HG03060 (cell line): ENCODE data around the gene PPIL1.

Experiments used
- ATAC-seq: cut with Tn5 transposase; IDR thresholded peaks from one replicate; pipeline ENCODE4 v1.9.1; 2021; ENCODE audit warnings: low read depth, moderate number of reproducible peaks; ENCODE audit not compliant: unreplicated experiment

PPIL1 gene

DNA sequence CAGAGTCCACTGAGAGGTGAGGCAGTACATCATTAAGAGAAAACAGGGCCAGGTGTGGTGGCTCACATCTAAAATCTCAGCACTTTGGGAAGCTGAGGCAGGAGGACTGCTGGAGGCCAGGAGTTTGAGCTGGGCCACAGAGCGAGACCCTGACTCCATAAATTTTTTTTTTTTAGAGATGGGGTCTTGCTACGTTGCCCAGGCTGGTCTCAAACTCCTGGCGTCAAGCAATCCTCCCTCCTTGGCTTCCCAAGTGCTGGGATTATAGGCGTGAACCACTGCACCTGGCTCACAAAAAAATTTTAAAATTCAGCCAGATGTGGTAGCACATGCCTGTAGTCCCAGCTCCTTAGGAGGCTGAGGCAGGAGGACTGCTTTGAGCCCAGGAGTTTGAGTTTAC, 17.3 kb downstream of the PPIL1 start:
- ATAC-seq = no peak

DNA sequence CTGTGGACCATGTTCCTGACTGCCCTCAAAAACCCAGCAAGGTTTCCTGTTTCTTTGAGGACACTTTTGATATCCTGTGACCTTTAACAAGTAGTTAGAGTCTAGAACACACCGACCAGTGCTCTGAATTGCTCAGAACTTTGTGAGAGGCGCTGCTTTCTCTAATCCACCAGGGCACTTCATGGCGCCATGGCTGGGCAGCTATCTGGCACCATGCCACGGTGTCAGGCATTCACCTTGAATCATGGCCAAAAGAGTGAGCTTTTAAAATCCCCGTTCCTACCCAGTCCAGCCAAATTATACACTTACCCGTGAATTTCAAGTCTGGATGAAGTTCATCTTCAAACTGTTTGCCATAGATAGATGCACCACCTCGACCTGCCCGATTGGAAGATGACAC, 18.3 kb downstream of the PPIL1 start:
- no peak for ATAC-seq

DNA sequence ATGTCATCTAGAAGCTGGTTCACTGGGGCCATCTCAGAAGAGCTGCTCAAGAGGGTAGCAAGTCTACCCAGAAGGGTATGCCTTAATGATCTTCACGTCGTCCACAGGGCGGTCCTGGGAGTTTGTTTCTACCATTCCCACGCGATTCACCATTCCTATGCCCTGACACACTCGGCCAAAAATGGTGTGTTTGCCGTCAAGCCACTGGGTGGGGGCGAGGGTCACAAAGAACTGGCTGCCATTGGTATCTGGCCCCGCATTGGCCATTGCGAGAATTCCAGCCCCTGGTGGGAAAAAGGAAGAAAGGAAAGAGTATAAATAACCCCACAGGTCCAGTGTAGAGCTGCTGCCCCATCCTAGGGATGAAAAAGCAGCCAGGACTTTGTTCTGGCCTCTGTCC, 18.9 kb downstream of the PPIL1 start:
- no peak for ATAC-seq

DNA sequence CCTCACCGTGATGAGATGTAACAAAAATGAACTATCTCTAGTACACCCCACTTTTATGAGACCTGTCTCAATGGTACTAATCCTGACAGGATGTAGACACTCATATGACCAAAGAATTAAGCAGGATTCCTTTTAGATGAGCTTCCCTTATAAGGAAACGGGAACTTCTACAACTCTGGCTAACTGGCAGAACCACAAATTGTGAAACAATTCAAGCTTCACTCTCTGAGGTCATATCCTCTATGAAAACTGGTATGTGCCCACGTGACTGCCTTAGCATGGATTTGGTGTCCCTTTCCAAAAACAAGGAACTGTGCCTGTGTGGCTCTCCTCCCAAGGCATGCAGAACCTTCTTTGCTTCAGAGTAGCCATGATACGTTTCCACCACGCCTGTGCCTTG, 21.3 kb downstream of the PPIL1 start:
- ATAC-seq = no peak

DNA sequence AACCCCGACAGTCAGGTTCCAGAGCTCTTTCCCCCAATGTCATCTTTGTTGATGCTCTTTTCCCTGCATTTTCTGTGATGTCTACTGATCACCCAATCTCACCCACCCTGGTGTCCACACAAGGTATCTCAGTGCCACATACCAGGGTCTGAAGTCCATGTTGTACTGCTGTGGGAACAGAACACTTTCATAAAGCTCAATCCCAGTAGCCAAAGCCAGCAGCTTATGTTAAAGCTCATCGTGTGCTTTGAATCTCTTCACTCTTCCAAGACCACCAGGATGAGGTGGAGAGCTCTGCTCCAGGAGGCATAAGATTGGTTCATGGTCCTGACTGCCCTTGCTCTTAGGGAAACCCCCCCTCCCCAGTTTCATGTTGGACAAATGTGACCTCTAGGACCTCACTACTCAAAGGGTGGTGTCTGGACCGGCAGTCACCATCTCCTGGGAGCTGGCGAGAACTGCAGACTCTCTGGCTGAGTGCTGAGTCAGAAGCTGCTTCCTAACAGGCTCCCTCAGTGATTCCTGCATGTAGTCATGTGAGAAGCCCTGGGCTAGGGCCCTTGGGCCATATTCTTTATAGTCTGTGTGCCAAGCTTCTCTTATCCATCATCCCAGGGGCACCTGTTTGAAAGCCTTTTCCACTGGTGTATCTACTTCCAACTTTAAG, 22.0 kb downstream of the PPIL1 start:
- no peak for ATAC-seq

DNA sequence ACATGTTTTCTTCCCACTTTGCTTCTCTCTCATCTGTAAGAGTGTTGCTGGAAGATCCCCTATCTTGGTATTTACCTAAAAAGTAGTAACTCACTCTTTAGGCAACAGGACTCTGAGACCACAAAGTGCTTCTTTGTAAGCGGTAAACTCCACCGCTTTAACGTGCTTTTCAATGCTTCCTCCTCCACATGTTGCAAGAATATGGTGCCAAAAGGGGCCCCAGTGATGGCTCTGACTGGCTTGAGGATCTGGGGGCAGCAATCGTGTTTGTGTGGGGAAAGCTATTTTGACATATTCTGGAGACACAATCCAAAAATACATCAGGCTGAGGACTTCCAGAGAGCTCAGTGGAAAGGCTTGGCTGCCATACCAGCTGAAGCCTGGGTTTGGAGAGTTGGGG, 23.0 kb downstream of the PPIL1 start:
- no peak for ATAC-seq

DNA sequence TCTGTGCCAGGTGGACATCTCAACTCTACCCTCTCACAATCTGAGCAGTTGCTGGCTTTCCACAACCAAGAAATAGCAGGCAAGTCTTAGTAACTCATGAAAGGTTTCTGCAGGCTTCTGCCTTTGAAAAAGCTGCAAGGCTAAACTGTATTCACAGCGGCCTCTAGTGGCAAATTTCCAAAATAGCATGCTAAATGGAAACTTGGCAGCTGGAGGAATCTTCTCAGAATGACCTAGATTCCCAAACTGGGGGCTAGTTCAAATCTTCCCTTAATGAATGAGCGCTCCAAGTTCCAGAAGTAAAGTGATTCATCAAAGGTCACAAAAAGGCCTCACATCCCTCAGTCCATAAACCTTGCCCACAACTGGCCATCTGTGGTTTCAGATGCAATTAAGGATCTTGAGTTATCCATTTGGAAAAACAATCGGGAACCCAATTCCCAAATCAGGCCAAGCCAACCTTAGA, 23.4 kb downstream of the PPIL1 start:
- no peak for ATAC-seq

DNA sequence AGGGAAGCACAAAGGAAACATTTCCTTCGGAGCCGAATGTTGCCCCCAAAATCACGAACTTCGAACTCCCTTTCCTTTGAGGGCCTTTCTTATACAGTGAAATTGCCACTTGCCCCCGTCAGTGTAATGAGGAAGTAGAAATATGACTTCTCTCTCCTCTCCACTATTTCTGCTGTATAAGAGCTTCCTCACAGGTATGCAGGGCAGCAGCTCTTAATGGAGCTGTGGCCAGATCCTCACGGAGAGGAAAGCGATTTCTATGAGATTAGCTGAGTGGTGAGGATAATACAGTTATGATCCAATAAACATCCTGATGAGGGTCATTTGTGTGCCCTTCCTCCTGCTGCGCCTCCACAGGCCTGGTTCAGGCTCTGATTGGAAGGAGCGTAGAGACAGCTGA, 24.6 kb downstream of the PPIL1 start:
- ATAC-seq = no peak

DNA sequence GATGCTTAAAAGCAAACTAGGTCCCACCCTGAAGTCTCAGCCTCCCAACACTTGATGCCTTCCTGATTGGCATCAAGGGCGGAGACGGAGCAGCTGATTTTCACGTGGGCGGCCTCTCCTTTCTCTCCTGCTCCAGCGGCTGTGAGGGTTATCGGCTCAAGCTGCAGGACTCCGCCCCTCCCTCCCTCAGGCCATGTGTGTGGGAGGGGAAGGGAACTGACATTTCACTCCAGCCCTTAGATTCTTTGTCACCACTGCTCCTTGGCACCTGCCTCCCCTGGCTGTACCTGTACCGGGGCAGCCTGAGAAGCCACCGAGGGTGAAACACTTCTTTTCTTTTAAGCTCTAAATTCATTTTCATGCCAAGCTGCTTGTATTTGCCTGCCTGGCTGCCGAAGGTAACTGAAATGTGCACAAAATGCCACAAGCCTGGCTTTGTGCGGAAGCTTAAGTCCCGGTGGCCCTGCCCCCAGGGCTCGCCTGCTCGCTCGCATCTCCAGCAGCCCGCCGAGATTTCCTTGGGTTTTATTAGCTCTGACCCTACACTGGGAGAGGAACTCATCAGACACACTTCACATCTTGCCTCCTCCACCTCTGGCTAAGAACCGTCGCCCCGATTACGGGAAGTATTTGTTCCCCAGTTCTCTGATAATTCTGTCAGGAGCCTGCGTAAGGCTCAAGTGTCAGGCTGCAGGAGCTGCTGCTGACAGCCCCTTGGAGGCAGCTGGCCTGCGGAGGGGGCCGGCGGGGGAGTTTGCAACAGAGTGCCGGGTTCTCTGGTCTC, 25.8 kb downstream of the PPIL1 start:
- ATAC-seq = no peak

DNA sequence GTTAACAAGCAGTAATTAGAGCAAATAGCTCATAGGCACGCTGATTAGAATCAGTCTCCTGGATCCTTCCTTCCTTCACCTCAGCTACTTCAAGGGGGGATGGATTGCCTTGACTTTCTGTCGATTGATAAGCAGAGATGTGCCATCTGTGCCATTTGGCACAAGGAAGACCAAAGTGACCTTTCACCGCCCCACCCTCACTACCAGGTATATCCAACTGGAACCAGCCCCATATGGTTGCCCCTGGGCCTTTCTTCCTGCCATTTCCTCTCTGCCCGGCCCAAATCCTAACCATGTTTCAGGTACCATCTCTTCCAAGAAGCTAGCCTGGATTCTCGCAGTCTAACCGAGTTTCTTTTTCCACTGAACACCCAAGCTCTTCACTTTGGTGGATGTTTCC, 26.6 kb downstream of the PPIL1 start:
- ATAC-seq = no peak

DNA sequence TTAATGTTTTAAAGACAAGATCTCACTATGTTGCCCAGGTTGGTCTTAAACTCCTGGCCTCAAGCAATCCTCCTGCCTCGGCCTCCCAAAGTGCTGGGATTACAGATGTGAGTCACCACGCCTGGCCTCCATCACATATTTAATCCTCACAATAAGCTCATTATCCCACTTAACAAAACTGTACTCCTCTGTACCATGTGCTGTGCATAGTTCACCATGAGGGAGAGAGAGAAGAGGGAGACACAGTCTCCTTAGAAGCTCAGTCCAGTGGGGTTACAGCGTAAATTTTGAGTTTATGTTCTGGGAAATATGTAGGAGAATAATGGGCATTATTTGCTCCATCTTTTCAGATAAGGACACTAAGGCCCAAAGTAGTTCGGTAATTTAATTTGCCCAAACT, 27.5 kb downstream of the PPIL1 start:
- ATAC-seq = no peak

DNA sequence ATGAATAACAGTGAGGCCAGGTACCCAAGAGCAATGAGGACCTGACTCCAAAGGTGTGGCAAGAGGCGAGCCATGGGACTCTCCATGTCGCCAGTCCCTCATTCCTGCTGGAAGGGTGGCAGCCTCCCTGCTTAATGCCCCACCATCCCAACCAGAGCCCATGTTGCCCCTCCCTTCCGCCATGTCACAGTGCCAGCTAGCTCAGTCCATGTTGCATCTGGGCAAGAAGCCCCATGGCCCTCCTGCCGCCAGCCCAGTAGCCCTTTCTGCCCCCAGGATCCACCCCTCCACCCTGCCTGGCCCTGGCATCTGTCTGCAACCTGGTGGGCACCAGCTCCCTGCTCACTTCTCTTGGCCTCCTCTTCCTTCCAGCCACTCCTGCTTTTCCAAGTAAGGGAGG, 29.4 kb downstream of the PPIL1 start:
- ATAC-seq = no peak

DNA sequence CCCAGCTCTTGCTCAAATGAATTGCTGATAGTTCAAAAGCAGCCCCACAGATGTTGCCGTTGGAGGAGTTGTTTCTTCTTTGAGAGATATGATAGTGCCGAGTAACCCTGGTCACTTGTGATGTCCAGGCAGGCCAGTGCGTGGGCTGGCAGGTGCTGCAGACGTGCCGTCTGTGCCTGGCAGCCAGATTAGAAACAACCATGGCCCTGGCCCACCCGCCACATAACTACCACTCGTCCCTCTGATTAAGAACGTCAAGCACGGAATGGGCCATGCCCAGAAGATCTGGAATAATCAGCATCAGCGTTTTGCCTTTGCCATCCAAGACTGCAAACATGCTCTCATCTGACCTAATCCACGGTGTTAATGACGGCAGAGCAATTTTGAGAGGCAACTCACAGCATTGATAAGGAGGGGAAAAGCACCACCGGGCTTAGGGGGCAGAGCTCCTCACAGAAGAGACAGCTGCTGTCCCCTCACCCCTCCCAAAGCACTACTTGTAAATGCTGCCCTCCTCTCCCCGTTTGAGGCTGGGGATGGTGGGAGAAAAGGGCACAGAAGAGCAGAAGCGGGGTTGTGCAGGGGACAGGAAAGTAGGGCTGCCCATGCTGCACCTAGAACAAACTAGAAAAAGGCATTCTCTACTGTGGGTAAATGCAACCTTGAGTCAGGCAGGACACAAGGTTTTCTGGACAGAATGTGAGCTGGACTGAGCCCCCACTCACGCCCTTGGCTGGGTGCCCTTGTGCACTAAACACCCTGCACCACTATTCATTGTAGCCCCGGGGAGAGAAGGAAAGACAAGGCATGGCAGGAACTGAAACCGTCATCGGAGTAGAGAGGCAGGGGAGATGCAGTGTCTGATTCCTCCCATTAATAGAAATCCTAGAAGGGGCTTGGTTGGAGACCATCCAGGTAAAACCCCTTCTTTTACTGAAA, 30.1 kb downstream of the PPIL1 start:
- ATAC-seq = no peak

DNA sequence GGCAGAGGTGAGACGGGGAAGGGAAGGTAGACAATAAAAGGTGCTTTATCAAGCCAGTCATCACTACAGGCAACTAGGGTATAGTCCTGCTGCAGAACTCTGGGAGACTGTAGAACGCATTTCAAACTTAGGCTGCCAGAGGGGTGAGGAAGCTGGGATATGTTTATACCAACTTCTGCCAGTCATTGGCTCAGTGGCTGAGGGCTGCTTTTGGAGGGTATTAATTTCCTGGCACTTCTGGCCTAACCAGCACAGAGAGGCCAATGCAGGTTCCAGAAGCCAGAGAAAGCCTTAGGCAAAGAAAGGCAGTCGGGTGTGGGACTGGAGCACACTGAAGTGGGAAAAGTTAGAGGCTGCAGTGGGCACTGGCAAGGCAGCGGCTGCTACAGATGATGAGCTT, 31.4 kb downstream of the PPIL1 start:
- no peak for ATAC-seq

DNA sequence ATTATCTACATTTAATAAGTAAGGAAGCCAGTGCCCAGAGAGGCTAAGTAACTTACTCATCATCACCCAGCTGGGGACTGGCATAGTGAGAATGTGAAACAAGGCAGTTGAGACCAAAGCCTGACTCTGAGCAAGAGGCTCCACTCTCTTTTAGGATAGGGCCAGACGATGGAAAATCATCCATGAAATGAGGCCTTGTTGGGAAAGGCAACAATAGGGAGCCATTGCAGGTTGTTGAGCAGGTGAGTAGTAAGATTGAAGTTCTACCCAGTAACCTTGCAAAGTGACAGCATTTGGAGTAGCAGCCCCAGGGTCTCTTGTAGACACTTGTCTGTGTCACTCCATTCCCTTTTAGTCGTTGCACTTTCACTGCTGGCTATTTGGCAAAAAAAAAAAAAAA, 32.8 kb downstream of the PPIL1 start:
- ATAC-seq = no peak

DNA sequence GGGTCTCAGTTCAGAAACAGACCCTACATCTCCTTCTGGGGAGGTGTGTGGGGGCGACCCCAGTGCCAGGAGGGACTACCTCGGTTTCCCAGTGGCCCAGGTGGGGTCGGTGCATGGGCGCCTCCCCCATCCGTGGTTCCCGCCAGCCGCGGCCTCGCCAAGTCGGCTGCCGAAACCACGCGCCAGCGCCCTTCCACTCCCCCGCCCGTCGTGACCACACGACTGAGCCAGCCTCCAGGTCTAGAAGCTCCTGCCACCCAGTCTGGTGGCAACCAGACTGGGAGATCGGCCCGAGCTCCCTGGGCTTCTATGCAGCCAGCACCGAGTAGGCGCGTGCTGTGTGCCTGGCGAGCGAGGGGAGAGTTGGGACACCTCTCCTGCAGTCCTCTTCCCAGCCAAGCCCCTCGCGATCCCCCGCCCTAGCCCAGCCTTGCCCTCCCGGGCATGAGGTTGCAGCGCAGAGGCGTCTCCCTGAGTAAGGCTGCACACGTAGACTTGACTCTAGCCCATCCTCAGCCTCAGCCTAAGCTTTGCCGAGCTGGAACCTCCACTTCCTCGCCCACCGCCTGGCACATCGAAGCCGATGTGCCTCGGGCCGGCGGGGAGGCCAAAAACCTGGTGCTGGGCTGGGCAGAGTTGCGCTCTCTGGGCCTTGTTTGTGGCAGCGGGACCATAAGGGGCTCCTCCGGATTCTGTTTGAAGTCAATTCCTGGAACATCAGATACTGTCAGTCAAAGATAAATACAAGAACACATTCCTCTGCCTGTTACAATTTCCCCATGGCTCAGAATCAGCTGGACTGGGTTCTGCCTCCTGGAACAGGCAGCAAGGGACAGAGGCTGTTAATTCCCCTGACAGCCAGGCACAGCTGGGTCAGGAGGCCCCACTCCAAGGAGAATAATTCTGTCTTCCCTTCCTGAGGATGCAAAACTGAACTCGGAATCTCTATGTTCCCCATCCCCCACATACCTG, 33.9 kb downstream of the PPIL1 start:
- ATAC-seq = no peak

DNA sequence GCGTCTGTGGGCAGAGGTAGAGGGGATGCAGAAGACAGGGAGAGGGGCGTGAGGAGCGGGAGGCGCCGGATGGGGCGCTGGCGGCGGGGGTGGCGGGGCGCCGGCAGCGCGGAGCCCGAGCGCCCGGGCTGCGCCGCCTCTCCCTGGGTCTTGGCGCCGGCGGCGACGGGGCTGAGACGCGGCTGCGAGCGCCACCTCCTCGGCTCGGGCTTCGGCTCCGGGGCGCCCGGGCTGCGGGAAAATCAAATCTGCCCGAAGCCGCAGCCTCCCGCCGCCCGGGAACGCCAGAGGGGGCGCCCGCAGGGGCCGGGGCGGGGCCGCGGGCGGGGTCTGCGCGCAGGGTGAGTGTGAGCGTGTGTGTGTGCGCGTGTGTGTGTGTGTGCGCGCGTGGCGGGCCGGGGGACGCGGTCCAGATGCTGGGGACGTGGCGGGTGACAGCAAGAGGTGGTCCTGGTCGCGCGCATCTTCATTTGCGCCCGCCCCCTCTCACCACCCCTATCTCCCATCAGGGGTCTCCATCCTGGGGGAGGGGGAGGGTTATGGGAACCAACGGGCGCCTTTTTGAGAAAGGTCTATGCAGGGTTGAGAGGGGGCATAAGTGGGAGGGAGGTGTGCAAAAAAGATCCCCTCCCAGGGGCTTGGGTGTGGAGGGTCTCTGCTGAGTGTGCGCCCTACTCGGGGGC, 34.7 kb downstream of the PPIL1 start:
- ATAC-seq = no peak

DNA sequence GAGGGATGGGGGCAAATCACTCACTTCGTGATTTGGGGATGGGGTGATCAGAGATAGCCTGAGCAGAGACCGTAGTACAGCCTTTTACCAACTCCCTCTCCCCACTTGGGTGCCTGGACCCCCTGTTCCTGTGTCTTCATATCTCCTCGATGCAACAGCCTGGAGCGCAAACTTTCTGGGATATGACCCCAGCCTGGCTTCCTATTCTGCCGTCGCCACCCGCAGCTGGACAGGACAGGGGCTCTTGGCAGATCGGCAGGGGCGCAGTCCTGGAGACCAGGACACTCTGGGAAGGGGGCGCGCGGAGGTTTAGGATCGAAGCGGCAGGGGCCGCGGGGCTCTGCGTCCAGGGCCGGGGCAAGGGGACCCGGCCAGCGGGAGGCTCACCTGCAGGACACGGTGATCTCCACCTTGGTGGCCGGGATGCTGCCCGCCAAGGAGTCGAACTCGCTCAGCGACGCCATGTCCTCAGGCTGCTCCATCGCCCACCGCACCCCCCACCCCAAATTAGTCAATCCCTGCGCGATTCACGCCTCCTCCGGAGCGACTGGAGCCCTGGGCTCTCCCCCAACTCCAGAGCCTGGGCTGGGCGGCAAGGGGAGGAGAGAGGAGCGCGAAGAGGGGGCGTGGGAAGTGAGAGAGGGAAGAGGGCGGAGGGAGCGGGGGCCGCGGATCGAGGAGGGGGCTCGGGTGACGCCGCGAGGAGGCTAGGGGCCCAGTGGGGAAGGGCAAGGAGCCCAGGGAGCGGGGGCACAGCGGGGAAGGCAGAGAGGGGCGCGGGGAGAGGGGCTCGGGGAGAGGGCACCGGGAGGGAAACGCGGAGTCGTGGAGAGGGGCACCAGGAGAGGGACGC, 35.5 kb downstream of the PPIL1 start, which contains the start of gene CPNE5:
CPNE5 (minus strand) TSS at position 549 of the 853 bp plus-strand sequence; CDS start at position 482, 67 bp downstream.
- ATAC-seq = no peak
